HepG2 (cell line): ENCODE data around the gene SMPD3. TPM values are rescaled to one million over a fixed set of nuclear protein-coding genes. Genes with fewer than 3 reads are reported as not detected.

Source experiments
- ATAC-seq: fragments of 200-7000 bp; cut with Tn5 transposase; 3 replicates; pipeline ENCODE4 v1.9.1; 2020; ENCODE audit warnings: mild to moderate bottlenecking, moderate library complexity
- BruUV-seq: library from RNA; stranded (reverse); fragments of 400-500 nt; replicated peaks from 2 replicates; lab custom pipeline; 2021; lab: Mats Ljungman, UMichigan
- CTCF ChIA-PET: fragments of 300-600 bp; formaldehyde crosslinking; extraction: SDS; loops from one replicate; lab custom pipeline; 2021; ENCODE audit warnings: low total read pairs, inconsistent platforms, low intra/inter-chr PET ratio; lab: Yijun Ruan, JAX
- POLR2A ChIA-PET: fragments of 350-600 bp; sonication (Branson Sonifier 250); formaldehyde crosslinking; loops from one replicate; lab custom pipeline; 2020; ENCODE audit warnings: antibody characterized with exemption, inconsistent platforms; lab: Yijun Ruan, JAX
- DNase-seq: peaks from one replicate; pipeline ENCODE4 v3.0.0-alpha.2; 2015; ENCODE audit warnings: low spot score
- FAIRE-seq: peaks from 3 replicates; lab custom pipeline; 2011; peaks lifted over from hg19 to GRCh38; lab: Jason Lieb, UNC
- H2AFZ ChIP-seq: one replicate; pipeline ENCODE4 v1.6.1; 2011; ENCODE audit warnings: low read length, inconsistent platforms
- H3K27ac ChIP-seq: fragments of 300-600 bp; 3 replicates; pipeline ENCODE4 v1.8.0; 2011; ENCODE audit warnings: mixed run types, mild to moderate bottlenecking, mixed read lengths, low read length, inconsistent platforms; ENCODE audit not compliant: insufficient read depth; ENCODE audit errors: extremely low read length
- H3K27me3 ChIP-seq, 2 experiments: fragments of 200-600 bp in 1 of 2; 2 replicates in 1 of 2; 3 replicates in 1 of 2; pipeline versions ENCODE4 v1.6.0 to v1.8.0; 2011; ENCODE audit warnings: low read length in 2 of 2, mild to moderate bottlenecking in 2 of 2, moderate library complexity in 2 of 2, inconsistent platforms in 1 of 2; ENCODE audit not compliant: insufficient read depth in 2 of 2, control insufficient read depth in 1 of 2
- H3K36me3 ChIP-seq, 2 experiments: fragments of 200-600 bp in 1 of 2; replicated peaks in 1 of 2; 2 replicates in 1 of 2; 3 replicates in 1 of 2; pipeline versions ENCODE4 v1.5.1 to v1.8.0; 2011; ENCODE audit warnings: low read length in 2 of 2, inconsistent platforms in 1 of 2; ENCODE audit not compliant: insufficient read depth in 2 of 2, control insufficient read depth in 1 of 2
- H3K4me1 ChIP-seq: 2 replicates; pipeline ENCODE4 v1.5.1; 2012; ENCODE audit warnings: low read length, inconsistent platforms; ENCODE audit not compliant: insufficient read depth
- H3K4me2 ChIP-seq: 2 replicates; pipeline ENCODE4 v1.6.0; 2011; ENCODE audit warnings: low read depth, low read length, inconsistent platforms
- H3K4me3 ChIP-seq, 3 experiments: fragments of 200-600 bp in 1 of 3; sonication (generic), shearing (Covaris generic) in 1 of 3; replicated peaks in 1 of 3; 2 replicates each; pipeline ENCODE4 v1.5.1; 2011 to 2016; ENCODE audit warnings: low read length in 3 of 3, inconsistent platforms in 2 of 3, low read depth in 2 of 3, mild to moderate bottlenecking in 2 of 3, control low read depth in 1 of 3, mixed read lengths in 1 of 3; ENCODE audit not compliant: insufficient read depth in 1 of 3
- H3K79me2 ChIP-seq: one replicate; pipeline ENCODE4 v1.6.1; 2011; ENCODE audit warnings: low read length, inconsistent platforms; ENCODE audit not compliant: insufficient read depth
- H3K9ac ChIP-seq: 2 replicates; pipeline ENCODE4 v1.6.0; 2011; ENCODE audit warnings: mild to moderate bottlenecking, low read depth, low read length, inconsistent platforms; ENCODE audit not compliant: insufficient read depth
- H3K9me3 ChIP-seq: 2 replicates; pipeline ENCODE4 v1.5.1; 2012; ENCODE audit warnings: mild to moderate bottlenecking, low read length
- H4K20me1 ChIP-seq: 2 replicates; pipeline ENCODE4 v1.6.0; 2011; ENCODE audit warnings: inconsistent platforms, mild to moderate bottlenecking, low read length, moderate library complexity; ENCODE audit not compliant: insufficient read depth
- AGO1 ChIP-seq: fragments of 200-400 bp; formaldehyde crosslinking; IDR thresholded peaks from 2 replicates; pipeline ENCODE4 v1.6.1; 2017; ENCODE audit warnings: mild to moderate bottlenecking, low read depth, low read length, moderate library complexity; ENCODE audit not compliant: poor library complexity, severe bottlenecking
- AGO2 ChIP-seq: fragments of 200-400 bp; formaldehyde crosslinking; optimal IDR thresholded peaks from 2 replicates; pipeline ENCODE3; 2017; ENCODE audit warnings: mild to moderate bottlenecking, low read depth, low read length, moderate library complexity
- AKAP8 ChIP-seq: sonication (generic); formaldehyde crosslinking; IDR thresholded peaks from 2 replicates; pipeline ENCODE4 v1.5.1; 2020; ENCODE audit warnings: mild to moderate bottlenecking, missing genetic modification reagents
- CBX5 ChIP-seq: sonication (generic); formaldehyde crosslinking; IDR thresholded peaks from 2 replicates; pipeline ENCODE4 v1.4.0; 2020; ENCODE audit warnings: missing genetic modification reagents, borderline replicate concordance
- FOXC1 ChIP-seq: sonication (generic); formaldehyde crosslinking; IDR thresholded peaks from 2 replicates; pipeline ENCODE4 v1.8.0; 2022; ENCODE audit warnings: mild to moderate bottlenecking, missing genetic modification reagents, borderline replicate concordance
- MAX ChIP-seq: IDR thresholded peaks from 2 replicates; pipeline ENCODE4 v1.6.1; 2012; ENCODE audit warnings: inconsistent platforms
- MYC ChIP-seq: sonication (generic); formaldehyde crosslinking; IDR thresholded peaks from 2 replicates; pipeline ENCODE4 v1.9.0; 2021; ENCODE audit warnings: missing genetic modification reagents, borderline replicate concordance
- MYNN ChIP-seq: sonication (generic); formaldehyde crosslinking; IDR thresholded peaks from 2 replicates; pipeline ENCODE4 v1.4.0; 2020; ENCODE audit warnings: mild to moderate bottlenecking, low read depth, missing genetic modification reagents
- RBFOX2 ChIP-seq: fragments of 200-400 bp; formaldehyde crosslinking; IDR thresholded peaks from 2 replicates; pipeline ENCODE4 v1.6.1; 2017; ENCODE audit warnings: low read depth, mild to moderate bottlenecking, low read length
- RBM22 ChIP-seq: fragments of 200-400 bp; formaldehyde crosslinking; optimal IDR thresholded peaks from 2 replicates; pipeline ENCODE3; 2017; ENCODE audit warnings: mild to moderate bottlenecking, low read length, moderate library complexity
- SATB2 ChIP-seq: sonication (generic); formaldehyde crosslinking; IDR thresholded peaks from 2 replicates; pipeline ENCODE4 v1.5.0; 2020; ENCODE audit warnings: missing genetic modification reagents
- SRSF4 ChIP-seq: fragments of 200-400 bp; formaldehyde crosslinking; IDR thresholded peaks from one replicate; pipeline ENCODE4 v1.6.1; 2018; ENCODE audit warnings: mild to moderate bottlenecking, low read depth, low read length, moderate library complexity; ENCODE audit not compliant: poor library complexity, severe bottlenecking
- ZFP1 ChIP-seq: IDR thresholded peaks from 2 replicates; pipeline ENCODE4 v1.6.1; 2016
- ZNF430 ChIP-seq: sonication (generic); formaldehyde crosslinking; IDR thresholded peaks from 2 replicates; pipeline ENCODE4 v1.9.0; 2021; ENCODE audit warnings: mild to moderate bottlenecking, missing genetic modification reagents
- ZNF724P ChIP-seq: sonication (generic); formaldehyde crosslinking; IDR thresholded peaks from 2 replicates; pipeline ENCODE4 v1.8.0; 2022; ENCODE audit warnings: missing genetic modification reagents, borderline replicate concordance
- WGBS: methylation state at CpG from one replicate; pipeline ENCODE4 v1.1.6; 2017; ENCODE audit warnings: low lambda C conversion rate; 5-methylcytosine and 5-hydroxymethylcytosine counted together
- in situ Hi-C: cut with HindIII; loops from 2 replicates; pipeline ENCODE4 v1.10.0; 2017; ENCODE audit warnings: low pct_unique_long_range_greater_than_20kb; ENCODE audit not compliant: extremely low pct_ligation_motif_present
- intact Hi-C: fragments of 100-400 bp; cut with micrococcal nuclease; formaldehyde crosslinking; loops from one replicate; pipeline ENCODE4 v1.10.0; 2022; ENCODE audit not compliant: unreplicated experiment
- polyA plus RNA-seq, 8 experiments: library from polyadenylated mRNA; depleted of rRNA in 3 of 8; stranded (reverse) in 7 of 8; unstranded in 1 of 8; fragments of >200 nt; fragmentation: Illumina TruSeq in 4 of 8; extraction: Trizol in 4 of 8; gene quantifications; 2 replicates each; pipeline versions ENCODE4 v1.2.1 to v1.2.3, GENCODE V29; 2011 to 2016; ENCODE audit warnings: low read depth in 4 of 8, missing spikeins in 1 of 8, mixed read lengths in 1 of 8; ENCODE audit not compliant: insufficient read depth in 1 of 8
- total RNA-seq, 5 experiments: library from RNA; depleted of rRNA; stranded (reverse); fragments of >200 nt; fragmentation: Illumina TruSeq; extraction: Trizol; gene quantifications; 2 replicates each; pipeline ENCODE4 v1.2.3, GENCODE V29; 2016; ENCODE audit warnings: low read depth in 1 of 5
- TF ChIP-seq, protein P1 (sequence below): sonication (generic); formaldehyde crosslinking; IDR thresholded peaks from 2 replicates; pipeline ENCODE4 v1.5.0; 2020; ENCODE audit warnings: mild to moderate bottlenecking, missing genetic modification reagents

The SMPD3 gene
- total and polyA plus RNA-seq, 2 of the 13 experiments (the other 11 are each of a cell fraction or from before 2014, with no cell fraction given), result 0.07 to 0.32 TPM

GRCh38 chr16:68359398-68360191 is 88.7 kb downstream of the SMPD3 start:
- Histone ChIP-seq H3K36me3 (peaks cover 20 to 41% of the 10 kb centered on the region in 2 experiments; a peak in 4 of 5 replicates), H3K4me3 (no peak overlapping the region), H4K20me1 (no peaks in the 10 kb centered on the region), H3K27ac (no peak overlapping the region), H3K9me3 (no peaks in the 10 kb centered on the region), H2AFZ (no peak overlapping the region), H3K4me2 (no peak overlapping the region), H3K27me3 (peaks cover 0 to 6% of the 10 kb centered on the region in 2 experiments; a peak in 3 of 5 replicates), H3K9ac (no peak overlapping the region), H3K4me1 (peaks cover 21% of the 10 kb centered on the region), H3K79me2 (no peaks in the 10 kb centered on the region)
- no TSS peak for BruUV-seq
- in situ Hi-C loops, result no loop called here
- 90% methylated on average over 20 of the region's 23 CpGs for WGBS
- no peak for DNase-seq
- CTCF ChIA-PET, result no interaction called here
- ATAC-seq, result peak; percentile 3; the same call in 1 of the 3 replicates
- FAIRE-seq, result no peak
- POLR2A ChIA-PET, result no interaction called here
- intact Hi-C loops, result no loop called here
- TF ChIP-seq AKAP8 (CRISPR knock-in tag) (0 out of 2 replicates have a peak, but pooled peaks have one; percentile 30), MAX (no peak), AGO2 (peak; percentile 89), ZNF724P (CRISPR knock-in tag) (no peak), ZFP1 (no peak), CBX5 (CRISPR knock-in tag) (no peak), MYNN (no peak), RBM22 (peak; percentile 45), SATB2 (CRISPR knock-in tag) (no peak), ZNF430 (CRISPR knock-in tag) (no peak), MYC (0 out of 2 replicates have a peak, but pooled peaks have one; percentile 33), AGO1 (peak; percentile 33), SRSF4 (no peak), RBFOX2 (peak; percentile 36; the same call in 1 of the 2 replicates), FOXC1 (CRISPR knock-in tag) (no peak)
- TF ChIP-seq, protein P1, sequence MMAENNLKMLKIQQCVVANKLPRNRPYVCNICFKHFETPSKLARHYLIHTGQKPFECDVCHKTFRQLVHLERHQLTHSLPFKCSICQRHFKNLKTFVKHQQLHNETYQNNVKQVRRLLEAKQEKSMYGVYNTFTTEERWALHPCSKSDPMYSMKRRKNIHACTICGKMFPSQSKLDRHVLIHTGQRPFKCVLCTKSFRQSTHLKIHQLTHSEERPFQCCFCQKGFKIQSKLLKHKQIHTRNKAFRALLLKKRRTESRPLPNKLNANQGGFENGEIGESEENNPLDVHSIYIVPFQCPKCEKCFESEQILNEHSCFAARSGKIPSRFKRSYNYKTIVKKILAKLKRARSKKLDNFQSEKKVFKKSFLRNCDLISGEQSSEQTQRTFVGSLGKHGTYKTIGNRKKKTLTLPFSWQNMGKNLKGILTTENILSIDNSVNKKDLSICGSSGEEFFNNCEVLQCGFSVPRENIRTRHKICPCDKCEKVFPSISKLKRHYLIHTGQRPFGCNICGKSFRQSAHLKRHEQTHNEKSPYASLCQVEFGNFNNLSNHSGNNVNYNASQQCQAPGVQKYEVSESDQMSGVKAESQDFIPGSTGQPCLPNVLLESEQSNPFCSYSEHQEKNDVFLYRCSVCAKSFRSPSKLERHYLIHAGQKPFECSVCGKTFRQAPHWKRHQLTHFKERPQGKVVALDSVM (CRISPR knock-in tag), result no peak
